Suprapubic skin (tissue), 3 donors: ENCODE data around the gene GALR3.

Experiments used
- POLR2A ChIP-seq, 2 donors: fragments of 450-650 bp; IDR thresholded peaks; one replicate each; pipeline ENCODE4 v1.6.1; 2017; ENCODE audit warnings: antibody characterized with exemption in 2 of 2, mild to moderate bottlenecking in 2 of 2, moderate library complexity in 2 of 2
- TF ChIP-seq, protein P1 (sequence below), 2 donors: fragments of 200-600 bp in 1 of 2; fragments of 450-650 bp in 1 of 2; sonication (generic) in 1 of 2; IDR thresholded peaks; one replicate each; pipeline ENCODE4 v1.5.1; 2016 to 2019; ENCODE audit warnings: antibody characterized with exemption in 2 of 2, mild to moderate bottlenecking in 1 of 2, moderate library complexity in 1 of 2

- no peak for TF ChIP-seq POLR2A (IDR thresholded peaks at IDR 0.05)
- TF ChIP-seq, protein P1, sequence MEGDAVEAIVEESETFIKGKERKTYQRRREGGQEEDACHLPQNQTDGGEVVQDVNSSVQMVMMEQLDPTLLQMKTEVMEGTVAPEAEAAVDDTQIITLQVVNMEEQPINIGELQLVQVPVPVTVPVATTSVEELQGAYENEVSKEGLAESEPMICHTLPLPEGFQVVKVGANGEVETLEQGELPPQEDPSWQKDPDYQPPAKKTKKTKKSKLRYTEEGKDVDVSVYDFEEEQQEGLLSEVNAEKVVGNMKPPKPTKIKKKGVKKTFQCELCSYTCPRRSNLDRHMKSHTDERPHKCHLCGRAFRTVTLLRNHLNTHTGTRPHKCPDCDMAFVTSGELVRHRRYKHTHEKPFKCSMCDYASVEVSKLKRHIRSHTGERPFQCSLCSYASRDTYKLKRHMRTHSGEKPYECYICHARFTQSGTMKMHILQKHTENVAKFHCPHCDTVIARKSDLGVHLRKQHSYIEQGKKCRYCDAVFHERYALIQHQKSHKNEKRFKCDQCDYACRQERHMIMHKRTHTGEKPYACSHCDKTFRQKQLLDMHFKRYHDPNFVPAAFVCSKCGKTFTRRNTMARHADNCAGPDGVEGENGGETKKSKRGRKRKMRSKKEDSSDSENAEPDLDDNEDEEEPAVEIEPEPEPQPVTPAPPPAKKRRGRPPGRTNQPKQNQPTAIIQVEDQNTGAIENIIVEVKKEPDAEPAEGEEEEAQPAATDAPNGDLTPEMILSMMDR (IDR thresholded peaks at IDR 0.05) = no peak
Measured at GRCh38 chr22:37824674-37825641, 1.8 kb downstream of the GALR3 start.
